ENCODE data around the gene PIBF1.

DNA sequence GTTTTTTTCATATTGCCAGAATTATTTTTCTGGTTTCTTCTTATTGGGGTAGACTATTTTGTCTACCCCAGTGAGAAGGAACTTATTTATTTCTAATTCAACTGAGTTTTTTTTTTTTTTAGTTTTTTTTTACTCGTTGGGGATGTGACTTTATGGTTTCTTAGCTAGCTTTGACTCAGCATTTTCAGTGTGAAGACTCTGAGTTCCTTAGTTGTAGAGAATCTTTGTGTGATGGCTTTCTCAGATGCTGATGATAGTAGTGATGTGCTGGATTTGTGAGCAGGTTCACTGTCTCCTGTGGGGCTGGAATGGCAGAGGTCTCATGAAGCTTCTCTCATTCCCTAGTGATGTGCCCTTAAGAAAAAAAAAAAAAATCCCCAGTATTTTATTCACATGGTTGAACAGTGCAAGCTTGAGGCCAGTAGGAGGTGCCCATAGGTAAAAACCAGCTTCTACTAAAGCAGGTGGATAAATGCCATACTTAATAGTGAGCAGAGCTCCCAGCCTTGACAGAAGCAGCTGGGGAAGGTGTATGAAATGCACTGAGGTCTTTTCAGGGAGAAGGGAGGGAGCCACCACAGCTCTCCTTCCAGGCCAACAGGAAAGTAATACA, 170.7 kb downstream of the PIBF1 start:
- TF ChIP-seq, protein P1, sequence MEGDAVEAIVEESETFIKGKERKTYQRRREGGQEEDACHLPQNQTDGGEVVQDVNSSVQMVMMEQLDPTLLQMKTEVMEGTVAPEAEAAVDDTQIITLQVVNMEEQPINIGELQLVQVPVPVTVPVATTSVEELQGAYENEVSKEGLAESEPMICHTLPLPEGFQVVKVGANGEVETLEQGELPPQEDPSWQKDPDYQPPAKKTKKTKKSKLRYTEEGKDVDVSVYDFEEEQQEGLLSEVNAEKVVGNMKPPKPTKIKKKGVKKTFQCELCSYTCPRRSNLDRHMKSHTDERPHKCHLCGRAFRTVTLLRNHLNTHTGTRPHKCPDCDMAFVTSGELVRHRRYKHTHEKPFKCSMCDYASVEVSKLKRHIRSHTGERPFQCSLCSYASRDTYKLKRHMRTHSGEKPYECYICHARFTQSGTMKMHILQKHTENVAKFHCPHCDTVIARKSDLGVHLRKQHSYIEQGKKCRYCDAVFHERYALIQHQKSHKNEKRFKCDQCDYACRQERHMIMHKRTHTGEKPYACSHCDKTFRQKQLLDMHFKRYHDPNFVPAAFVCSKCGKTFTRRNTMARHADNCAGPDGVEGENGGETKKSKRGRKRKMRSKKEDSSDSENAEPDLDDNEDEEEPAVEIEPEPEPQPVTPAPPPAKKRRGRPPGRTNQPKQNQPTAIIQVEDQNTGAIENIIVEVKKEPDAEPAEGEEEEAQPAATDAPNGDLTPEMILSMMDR (IDR thresholded peaks at IDR 0.05; ENCODE audit: insufficient read depth, low read length), result no peak
- TF ChIP-seq, protein P2, sequence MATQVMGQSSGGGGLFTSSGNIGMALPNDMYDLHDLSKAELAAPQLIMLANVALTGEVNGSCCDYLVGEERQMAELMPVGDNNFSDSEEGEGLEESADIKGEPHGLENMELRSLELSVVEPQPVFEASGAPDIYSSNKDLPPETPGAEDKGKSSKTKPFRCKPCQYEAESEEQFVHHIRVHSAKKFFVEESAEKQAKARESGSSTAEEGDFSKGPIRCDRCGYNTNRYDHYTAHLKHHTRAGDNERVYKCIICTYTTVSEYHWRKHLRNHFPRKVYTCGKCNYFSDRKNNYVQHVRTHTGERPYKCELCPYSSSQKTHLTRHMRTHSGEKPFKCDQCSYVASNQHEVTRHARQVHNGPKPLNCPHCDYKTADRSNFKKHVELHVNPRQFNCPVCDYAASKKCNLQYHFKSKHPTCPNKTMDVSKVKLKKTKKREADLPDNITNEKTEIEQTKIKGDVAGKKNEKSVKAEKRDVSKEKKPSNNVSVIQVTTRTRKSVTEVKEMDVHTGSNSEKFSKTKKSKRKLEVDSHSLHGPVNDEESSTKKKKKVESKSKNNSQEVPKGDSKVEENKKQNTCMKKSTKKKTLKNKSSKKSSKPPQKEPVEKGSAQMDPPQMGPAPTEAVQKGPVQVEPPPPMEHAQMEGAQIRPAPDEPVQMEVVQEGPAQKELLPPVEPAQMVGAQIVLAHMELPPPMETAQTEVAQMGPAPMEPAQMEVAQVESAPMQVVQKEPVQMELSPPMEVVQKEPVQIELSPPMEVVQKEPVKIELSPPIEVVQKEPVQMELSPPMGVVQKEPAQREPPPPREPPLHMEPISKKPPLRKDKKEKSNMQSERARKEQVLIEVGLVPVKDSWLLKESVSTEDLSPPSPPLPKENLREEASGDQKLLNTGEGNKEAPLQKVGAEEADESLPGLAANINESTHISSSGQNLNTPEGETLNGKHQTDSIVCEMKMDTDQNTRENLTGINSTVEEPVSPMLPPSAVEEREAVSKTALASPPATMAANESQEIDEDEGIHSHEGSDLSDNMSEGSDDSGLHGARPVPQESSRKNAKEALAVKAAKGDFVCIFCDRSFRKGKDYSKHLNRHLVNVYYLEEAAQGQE (IDR thresholded peaks at IDR 0.05; ENCODE audit: insufficient replicate concordance, low read depth), result no peak
- no peak for TF ChIP-seq POLR2AphosphoS5 (IDR thresholded peaks at IDR 0.05; ENCODE audit: low read depth)
- no peak for TF ChIP-seq SPI1 (IDR thresholded peaks at IDR 0.05; ENCODE audit: borderline replicate concordance, low read depth)

Data from HL-60 (cell line).